Activated T-helper 2 cell treated with anti-CD3 and anti-CD28 coated beads, Interferon-gamma antibody, Interleukin-2, Interleukin-4, amounts not matched to agents 10 μg/mL and 5 μg/mL and 100 μg/mL, durations not matched to agents 14 hours and 24 hours and 36 hours (primary cell): ENCODE results near the gene ZNF141. TPM values are rescaled to one million over a fixed set of nuclear protein-coding genes. Genes with fewer than 3 reads are reported as not detected.
"Not testable (repeated sequence)": the region's sequence is repeated elsewhere in the genome, so short reads cannot be mapped to it uniquely, and the experiment has no call there.

Experiments used
- DNase-seq: peaks from one replicate; pipeline ENCODE4 v3.0.0; 2021; ENCODE audit warnings: low spot score
- H3K27ac Mint-ChIP-seq: one replicate; pipeline ENCODE4 v1.8.0; 2021; ENCODE audit warnings: mixed read lengths
- H3K27me3 Mint-ChIP-seq: one replicate; pipeline ENCODE4 v1.8.0; 2021; ENCODE audit warnings: low read depth, mixed read lengths
- H3K36me3 Mint-ChIP-seq: one replicate; pipeline ENCODE4 v1.8.0; 2021; ENCODE audit warnings: low read depth, mixed read lengths
- H3K4me1 Mint-ChIP-seq: one replicate; pipeline ENCODE4 v1.8.0; 2021; ENCODE audit warnings: low read depth, mixed read lengths
- H3K4me3 Mint-ChIP-seq: one replicate; pipeline ENCODE4 v1.8.0; 2021; ENCODE audit warnings: low read depth, mild to moderate bottlenecking, moderate library complexity, mixed read lengths
- H3K9me3 Mint-ChIP-seq: one replicate; pipeline ENCODE4 v1.8.0; 2021; ENCODE audit warnings: mixed read lengths
- intact Hi-C: fragments of 100-400 bp; cut with micrococcal nuclease; formaldehyde crosslinking; loops from one replicate; pipeline ENCODE4 v1.15.1; 2023
- total RNA-seq: library from RNA; stranded (reverse); gene quantifications from 2 replicates; pipeline ENCODE4 v1.2.3, GENCODE V29; 2022

Gene ZNF141
- total RNA-seq, 1 donor from 2014 or later, result 27.5 TPM

GRCh38 chr4:336893-337142 is 796 bp upstream of the ZNF141 start:
- intact Hi-C loops, result loop anchor here (1.0 to 5.0 kb wide), 6 partner anchors 35 to 345 kb away; partner anchors contain the start of genes PIGG, ZNF718 and ZNF721
- H3K4me3 Mint-ChIP-seq, result peak overlapping the region; percentile 99
- peaks cover 35% of the 10 kb centered on the region for H3K9me3 Mint-ChIP-seq
- peaks cover 14% of the 10 kb centered on the region for H3K4me1 Mint-ChIP-seq
- no peaks in the 10 kb centered on the region for H3K27me3 Mint-ChIP-seq
- H3K36me3 Mint-ChIP-seq, result peaks cover 46% of the 10 kb centered on the region
- DNase-seq, result no peak
- H3K27ac Mint-ChIP-seq, result peak overlapping the region; percentile 99

- H3K36me3 Mint-ChIP-seq, result peaks cover 59% of the 10 kb centered on the region
- H3K4me3 Mint-ChIP-seq, result peak overlapping the region; percentile 99
- intact Hi-C loops, result loop anchor here (1.0 to 5.0 kb wide), 6 partner anchors 34 to 344 kb away; partner anchors contain the start of genes PIGG, ZNF718 and ZNF721
- peak overlapping the region; percentile 99 for H3K27ac Mint-ChIP-seq
- no peaks in the 10 kb centered on the region for H3K27me3 Mint-ChIP-seq
- peaks cover 49% of the 10 kb centered on the region for H3K9me3 Mint-ChIP-seq
- H3K4me1 Mint-ChIP-seq, result peaks cover 14% of the 10 kb centered on the region
- DNase-seq, result no peak
These were observed 531 bp downstream of the ZNF141 start for GRCh38 chr4:337932-338758.

DNA sequence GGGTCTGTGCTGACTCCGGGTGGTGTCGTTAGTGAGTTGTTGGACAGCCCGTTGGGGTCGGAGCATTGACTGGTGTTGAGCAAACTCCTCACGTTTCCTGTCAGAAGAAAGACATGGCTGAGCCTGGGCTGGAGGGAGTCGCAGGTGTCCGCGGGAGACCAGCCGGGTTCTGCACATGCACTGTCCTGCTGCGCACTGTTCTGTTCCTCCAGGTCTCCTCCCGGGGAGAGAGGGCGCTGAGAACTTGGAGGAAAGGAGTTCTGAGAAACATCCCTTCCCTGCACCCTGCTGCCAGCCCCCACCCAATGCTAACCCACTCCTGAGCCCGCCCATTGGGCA is 1.1 kb downstream of the ZNF141 start:
- Mint-ChIP-seq H3K4me1 (peaks cover 14% of the 10 kb centered on the region), H3K27me3 (no peaks in the 10 kb centered on the region), H3K9me3 (peaks cover 51% of the 10 kb centered on the region), H3K27ac (peak overlapping the region; percentile 99), H3K4me3 (peak overlapping the region; percentile 99), H3K36me3 (peaks cover 65% of the 10 kb centered on the region)
- no peak for DNase-seq
- intact Hi-C loops, result loop anchor here (5.0 kb wide), 3 partner anchors 34 to 344 kb away; no protein-coding TSS in a partner anchor

GRCh38 chr4:340011-340410 is 2.4 kb downstream of the ZNF141 start:
- DNase-seq, result no peak
- Mint-ChIP-seq H3K4me1 (peaks cover 14% of the 10 kb centered on the region), H3K27me3 (no peaks in the 10 kb centered on the region), H3K27ac (peak overlapping the region; percentile 12), H3K4me3 (peak overlapping the region; percentile 99), H3K9me3 (peaks cover 57% of the 10 kb centered on the region), H3K36me3 (peaks cover 77% of the 10 kb centered on the region)
- intact Hi-C loops, result no loop called here

- Mint-ChIP-seq H3K36me3 (peaks cover 68% of the 10 kb centered on the region), H3K4me3 (no peak overlapping the region), H3K9me3 (peaks cover 82% of the 10 kb centered on the region), H3K4me1 (no peaks in the 10 kb centered on the region), H3K27ac (no peak overlapping the region), H3K27me3 (no peaks in the 10 kb centered on the region)
- no peak for DNase-seq
- intact Hi-C loops, result loop anchor here (5.0 to 10.0 kb wide), 2 partner anchors 36 to 72 kb away; partner anchors contain the start of gene ZNF141
These were observed 35.6 kb downstream of the ZNF141 start for GRCh38 chr4:373062-373839.

GRCh38 chr4:374298-375160 is 36.9 kb downstream of the ZNF141 start:
- Mint-ChIP-seq H3K27me3 (no peaks in the 10 kb centered on the region), H3K4me1 (no peaks in the 10 kb centered on the region), H3K9me3 (peaks cover 77% of the 10 kb centered on the region), H3K27ac (no peak overlapping the region), H3K36me3 (peaks cover 57% of the 10 kb centered on the region), H3K4me3 (no peak overlapping the region)
- DNase-seq, result no peak
- intact Hi-C loops, result loop anchor here (5.0 to 10.0 kb wide), 2 partner anchors 37 to 70 kb away; partner anchors contain the start of gene ZNF141

DNA sequence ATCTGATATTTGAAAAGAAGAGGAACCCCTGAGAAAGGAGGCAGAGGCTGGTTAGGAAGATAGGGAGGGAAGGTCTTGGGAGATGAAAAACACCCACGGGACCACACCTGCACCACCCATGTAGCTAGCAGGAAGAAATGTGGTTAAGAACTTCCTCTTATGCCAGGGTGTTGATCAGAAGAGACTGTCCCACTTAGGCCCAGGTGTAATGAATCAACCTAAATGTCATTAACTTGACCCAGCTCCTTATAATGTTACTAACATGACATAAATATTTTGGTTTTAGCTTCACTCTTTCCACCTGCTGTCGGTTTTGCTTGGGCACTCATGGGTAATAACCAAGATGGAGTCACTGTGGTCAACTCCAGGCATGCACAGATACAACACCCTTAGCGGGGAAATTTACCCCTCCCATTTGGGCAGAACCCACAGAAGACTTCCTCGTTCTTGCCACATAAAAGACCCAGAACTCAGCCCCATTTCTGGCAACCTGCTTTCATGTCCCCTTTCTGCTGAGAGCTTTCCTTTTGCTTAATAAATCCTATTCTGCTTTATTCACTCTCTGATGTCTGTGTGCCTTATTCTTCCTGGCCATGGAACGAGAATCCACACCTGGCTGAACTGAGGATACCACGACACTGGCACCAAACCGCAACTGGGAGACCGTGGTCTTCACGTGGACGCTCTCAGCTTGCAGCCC is 46.8 kb downstream of the ZNF141 start:
- Mint-ChIP-seq H3K4me3 (no peak overlapping the region), H3K27me3 (no peaks in the 10 kb centered on the region), H3K9me3 (peaks cover 70% of the 10 kb centered on the region), H3K36me3 (peaks cover 17% of the 10 kb centered on the region), H3K27ac (no peak overlapping the region), H3K4me1 (peaks cover 4% of the 10 kb centered on the region)
- DNase-seq, result no peak
- intact Hi-C loops, result no loop called here

DNA sequence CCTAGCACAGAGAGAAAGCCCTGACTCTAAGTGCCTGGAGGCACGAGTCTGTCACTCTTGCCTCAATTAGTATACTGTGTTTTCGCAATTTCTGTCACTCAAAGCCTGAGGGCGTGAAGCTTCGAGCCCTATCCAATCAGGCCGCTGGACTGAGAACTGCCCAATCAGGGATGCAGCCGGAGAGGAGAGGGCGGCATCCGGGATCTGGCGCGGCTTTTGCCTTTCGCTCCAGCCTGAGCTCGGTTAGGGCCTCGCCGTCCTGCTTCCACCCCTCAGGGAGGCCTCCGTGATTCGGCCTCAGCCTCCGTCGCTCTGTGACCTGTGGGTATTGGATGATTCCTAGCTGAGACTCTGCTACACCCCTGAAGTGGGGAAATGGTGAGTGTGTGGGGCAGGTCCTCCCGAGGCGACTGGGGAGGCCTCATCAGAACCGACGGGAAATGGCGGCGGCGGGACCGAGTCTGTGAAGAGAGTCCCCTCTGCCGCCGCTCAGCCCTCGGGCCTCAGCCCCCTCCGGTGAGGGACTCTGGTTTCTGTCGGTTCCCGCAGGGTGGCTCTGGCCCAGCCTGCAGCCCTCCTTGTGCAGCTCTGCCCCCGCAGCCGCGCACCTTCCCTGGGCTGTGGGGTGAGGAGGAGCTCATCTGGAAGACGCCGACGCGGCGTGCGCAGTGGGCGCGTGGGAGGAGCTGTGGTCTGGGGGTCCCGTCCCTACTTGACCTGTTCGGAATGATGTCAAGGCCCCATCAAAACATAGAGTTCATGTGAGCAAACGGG is 48.5 kb downstream of the ZNF141 start:
- peaks cover 17% of the 10 kb centered on the region for H3K36me3 Mint-ChIP-seq
- H3K4me1 Mint-ChIP-seq, result peaks cover 4% of the 10 kb centered on the region
- DNase-seq, result no peak
- H3K4me3 Mint-ChIP-seq, result no peak overlapping the region
- peaks cover 82% of the 10 kb centered on the region for H3K9me3 Mint-ChIP-seq
- intact Hi-C loops, result no loop called here
- no peaks in the 10 kb centered on the region for H3K27me3 Mint-ChIP-seq
- H3K27ac Mint-ChIP-seq, result no peak overlapping the region

DNA sequence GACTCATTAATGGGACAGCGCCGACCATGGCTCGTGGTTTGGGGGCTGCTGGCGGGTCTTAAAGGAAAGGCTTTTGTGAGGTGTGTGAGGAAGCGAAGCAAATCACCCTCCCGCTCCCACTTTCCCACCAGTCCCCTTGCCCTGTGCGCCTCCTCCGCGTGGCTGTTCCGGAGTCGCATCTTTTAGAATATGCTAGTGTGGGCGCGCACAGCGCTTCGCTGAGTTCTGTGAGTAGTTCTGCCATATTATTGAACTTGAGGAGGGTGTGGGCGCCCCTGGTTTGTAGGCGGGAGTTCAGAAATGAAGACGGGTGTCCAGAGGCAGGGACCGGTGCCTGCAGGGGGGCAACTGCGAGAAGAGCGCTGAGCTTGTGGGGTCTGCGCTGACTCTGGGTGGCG is 49.1 kb downstream of the ZNF141 start:
- no peak for DNase-seq
- Mint-ChIP-seq H3K27me3 (no peaks in the 10 kb centered on the region), H3K36me3 (peaks cover 17% of the 10 kb centered on the region), H3K4me3 (no peak overlapping the region), H3K27ac (no peak overlapping the region), H3K4me1 (peaks cover 4% of the 10 kb centered on the region), H3K9me3 (peaks cover 83% of the 10 kb centered on the region)
- intact Hi-C loops, result no loop called here

GRCh38 chr4:404006-404405 is 66.4 kb downstream of the ZNF141 start:
- Mint-ChIP-seq H3K4me3 (no peak overlapping the region), H3K27ac (no peak overlapping the region), H3K9me3 (peaks cover 44% of the 10 kb centered on the region), H3K4me1 (no peaks in the 10 kb centered on the region), H3K27me3 (no peaks in the 10 kb centered on the region), H3K36me3 (peaks cover 4% of the 10 kb centered on the region)
- intact Hi-C loops, result no loop called here
- no peak for DNase-seq

DNA sequence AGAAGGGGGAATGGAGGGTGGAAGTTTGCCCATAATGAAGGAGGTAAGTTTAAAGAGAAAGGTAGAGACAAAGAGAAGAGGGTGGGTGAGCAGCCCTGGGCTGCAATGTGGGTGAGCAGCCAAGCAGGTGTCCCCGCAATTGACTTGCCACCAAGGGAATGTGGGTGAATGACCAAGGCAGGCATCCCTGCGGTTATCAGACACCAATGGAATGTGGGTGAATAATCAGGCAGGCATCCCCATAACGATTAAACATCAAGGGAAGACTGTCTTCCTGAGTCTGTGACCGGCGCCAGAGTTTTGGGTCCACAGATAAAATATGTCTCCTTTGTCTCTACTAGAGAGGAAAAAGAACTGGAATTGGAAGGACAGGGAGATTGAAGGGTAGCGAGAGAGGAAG is 70.7 kb downstream of the ZNF141 start:
- not testable (repeated sequence) for DNase-seq
- H3K9me3 Mint-ChIP-seq, result peaks cover 72% of the 10 kb centered on the region

More for the DNA sequence above, 70.7 kb downstream of the ZNF141 start:
- H3K27ac Mint-ChIP-seq, H3K4me1 Mint-ChIP-seq, intact Hi-C loops, H3K4me3 Mint-ChIP-seq, H3K27me3 Mint-ChIP-seq, H3K36me3 Mint-ChIP-seq: not testable (repeated sequence)
